ENCODE data around the gene PDYN. TPM values are rescaled to one million over a fixed set of nuclear protein-coding genes. Genes with fewer than 3 reads are reported as not detected.

The PDYN gene
- total RNA-seq, 1 donor from 2014 or later: not detected

- Histone ChIP-seq H3K9me3 (ENCODE audit: control insufficient read depth in 3 of 3, low read length in 3 of 3) (peaks cover 0 to 5% (median 4%) of the 10 kb centered on the region in 3 donors), H3K27me3 (ENCODE audit: control insufficient read depth in 3 of 3, insufficient read depth in 3 of 3, low read length in 3 of 3) (no peaks in the 10 kb centered on the region), H3K27ac (ENCODE audit: low read depth, low read length) (no peak overlapping the region), H3K4me3 (ENCODE audit: low read length in 3 of 3) (peak overlapping the region in 1 of 3 donors; percentile 6), H3K36me3 (ENCODE audit: control insufficient read depth in 3 of 3, insufficient read depth in 3 of 3, low read length in 3 of 3) (peaks cover 0 to 2% (median 2%) of the 10 kb centered on the region in 3 donors), H3K4me1 (ENCODE audit: control insufficient read depth in 3 of 3, insufficient read depth in 3 of 3, low read length in 3 of 3) (peaks cover 36 to 59% (median 42%) of the 10 kb centered on the region in 3 donors), H3K9ac (ENCODE audit: low read depth in 1 of 3, low read length in 3 of 3) (no peak overlapping the region)
Measured at GRCh38 chr20:1938464-1939269, 55.2 kb downstream of the PDYN start.

GRCh38 chr20:1937316-1937976 is 56.4 kb downstream of the PDYN start:
- Histone ChIP-seq H3K9ac (ENCODE audit: low read depth in 1 of 3, low read length in 3 of 3) (no peak overlapping the region), H3K36me3 (ENCODE audit: control insufficient read depth in 3 of 3, insufficient read depth in 3 of 3, low read length in 3 of 3) (peaks cover 0 to 2% (median 2%) of the 10 kb centered on the region in 3 donors), H3K27me3 (ENCODE audit: control insufficient read depth in 3 of 3, insufficient read depth in 3 of 3, low read length in 3 of 3) (no peaks in the 10 kb centered on the region), H3K4me3 (ENCODE audit: low read length in 3 of 3) (no peak overlapping the region), H3K4me1 (ENCODE audit: control insufficient read depth in 3 of 3, insufficient read depth in 3 of 3, low read length in 3 of 3) (peaks cover 39 to 56% (median 48%) of the 10 kb centered on the region in 3 donors), H3K27ac (ENCODE audit: low read depth, low read length) (no peak overlapping the region), H3K9me3 (ENCODE audit: control insufficient read depth in 3 of 3, low read length in 3 of 3) (peaks cover 0 to 5% (median 4%) of the 10 kb centered on the region in 3 donors)

GRCh38 chr20:1935696-1936366 is 58.0 kb downstream of the PDYN start:
- Histone ChIP-seq H3K27ac (ENCODE audit: low read depth, low read length) (no peak overlapping the region), H3K4me1 (ENCODE audit: control insufficient read depth in 3 of 3, insufficient read depth in 3 of 3, low read length in 3 of 3) (peaks cover 31 to 42% (median 39%) of the 10 kb centered on the region in 3 donors), H3K36me3 (ENCODE audit: control insufficient read depth in 3 of 3, insufficient read depth in 3 of 3, low read length in 3 of 3) (peaks cover 0 to 2% (median 2%) of the 10 kb centered on the region in 3 donors), H3K9me3 (ENCODE audit: control insufficient read depth in 3 of 3, low read length in 3 of 3) (peaks cover 0 to 5% (median 4%) of the 10 kb centered on the region in 3 donors), H3K27me3 (ENCODE audit: control insufficient read depth in 3 of 3, insufficient read depth in 3 of 3, low read length in 3 of 3) (no peaks in the 10 kb centered on the region), H3K9ac (ENCODE audit: low read depth in 1 of 3, low read length in 3 of 3) (peak overlapping the region in 1 of 3 donors; percentile 9), H3K4me3 (ENCODE audit: low read length in 3 of 3) (peak overlapping the region in 1 of 3 donors; percentile 23)

- Histone ChIP-seq H3K9ac (ENCODE audit: low read depth in 1 of 3, low read length in 3 of 3) (no peak overlapping the region), H3K27ac (ENCODE audit: low read depth, low read length) (no peak overlapping the region), H3K9me3 (ENCODE audit: control insufficient read depth in 3 of 3, low read length in 3 of 3) (peaks cover 0 to 5% (median 4%) of the 10 kb centered on the region in 3 donors), H3K4me1 (ENCODE audit: control insufficient read depth in 3 of 3, insufficient read depth in 3 of 3, low read length in 3 of 3) (peaks cover 25 to 37% (median 36%) of the 10 kb centered on the region in 3 donors), H3K4me3 (ENCODE audit: low read length in 3 of 3) (no peak overlapping the region), H3K36me3 (ENCODE audit: control insufficient read depth in 3 of 3, insufficient read depth in 3 of 3, low read length in 3 of 3) (peaks cover 0 to 2% (median 2%) of the 10 kb centered on the region in 3 donors), H3K27me3 (ENCODE audit: control insufficient read depth in 3 of 3, insufficient read depth in 3 of 3, low read length in 3 of 3) (no peaks in the 10 kb centered on the region)
Measured at GRCh38 chr20:1934721-1935573, 58.9 kb downstream of the PDYN start.

DNA sequence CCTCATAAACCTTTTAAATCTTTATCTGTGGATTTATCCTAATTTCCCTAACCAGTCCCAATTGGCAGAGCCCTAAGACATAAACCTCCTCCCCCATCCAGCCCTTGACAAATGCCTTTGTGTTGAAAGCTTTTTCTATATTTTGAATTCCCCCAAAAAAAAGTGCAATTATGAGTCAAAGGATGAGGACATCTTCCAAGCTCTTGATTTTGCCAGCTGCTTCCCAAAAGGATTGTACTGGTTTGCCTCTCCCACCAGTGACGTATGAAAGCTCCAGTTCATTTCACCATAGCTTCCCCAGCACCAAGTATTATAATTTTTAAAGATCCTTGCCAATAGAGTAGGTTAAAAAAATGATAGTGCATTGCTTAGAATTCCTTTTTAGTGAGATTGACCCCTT is 59.7 kb downstream of the PDYN start:
- H3K27me3 ChIP-seq (ENCODE audit: control insufficient read depth in 3 of 3, insufficient read depth in 3 of 3, low read length in 3 of 3): no peaks in the 10 kb centered on the region
- H3K9me3 ChIP-seq (ENCODE audit: control insufficient read depth in 3 of 3, low read length in 3 of 3): peaks cover 0 to 5% (median 4%) of the 10 kb centered on the region in 3 donors
- no peak overlapping the region for H3K4me3 ChIP-seq (ENCODE audit: low read length in 3 of 3)
- peaks cover 21 to 31% (median 30%) of the 10 kb centered on the region in 3 donors for H3K4me1 ChIP-seq (ENCODE audit: control insufficient read depth in 3 of 3, insufficient read depth in 3 of 3, low read length in 3 of 3)
- H3K27ac ChIP-seq (ENCODE audit: low read depth, low read length): no peak overlapping the region
- no peak overlapping the region for H3K9ac ChIP-seq (ENCODE audit: low read depth in 1 of 3, low read length in 3 of 3)
- H3K36me3 ChIP-seq (ENCODE audit: control insufficient read depth in 3 of 3, insufficient read depth in 3 of 3, low read length in 3 of 3): peaks cover 0 to 2% (median 2%) of the 10 kb centered on the region in 3 donors

DNA sequence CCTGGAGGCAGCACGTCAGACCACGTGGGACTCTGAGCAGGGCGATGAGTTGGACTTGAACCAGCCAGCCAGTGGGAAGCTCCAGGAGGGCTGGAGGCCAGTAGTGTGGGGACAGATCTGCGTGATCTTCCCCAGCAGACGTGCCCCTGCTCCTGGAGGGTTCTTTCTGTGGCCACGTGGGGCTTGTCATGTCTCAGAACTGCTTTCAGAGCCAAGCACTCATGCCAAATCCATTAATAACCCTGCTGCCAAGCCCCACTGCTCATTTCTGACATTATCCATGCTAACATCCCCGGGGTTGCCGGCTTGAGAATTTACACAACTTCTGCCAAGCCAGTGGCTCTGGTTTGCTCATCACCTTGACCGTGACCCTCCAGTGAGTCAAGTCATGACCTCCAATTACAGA is 60.4 kb downstream of the PDYN start:
- H3K36me3 ChIP-seq (ENCODE audit: control insufficient read depth in 3 of 3, insufficient read depth in 3 of 3, low read length in 3 of 3): peaks cover 0 to 2% (median 2%) of the 10 kb centered on the region in 3 donors
- H3K27ac ChIP-seq (ENCODE audit: low read depth, low read length): no peak overlapping the region

GRCh38 chr20:1932971-1933370 is 60.9 kb downstream of the PDYN start:
- Histone ChIP-seq H3K9me3 (ENCODE audit: control insufficient read depth in 3 of 3, low read length in 3 of 3) (peaks cover 0 to 5% (median 4%) of the 10 kb centered on the region in 3 donors), H3K36me3 (ENCODE audit: control insufficient read depth in 3 of 3, insufficient read depth in 3 of 3, low read length in 3 of 3) (peaks cover 0 to 2% (median 2%) of the 10 kb centered on the region in 3 donors), H3K4me1 (ENCODE audit: control insufficient read depth in 3 of 3, insufficient read depth in 3 of 3, low read length in 3 of 3) (peaks cover 21 to 27% (median 21%) of the 10 kb centered on the region in 3 donors), H3K9ac (ENCODE audit: low read depth in 1 of 3, low read length in 3 of 3) (no peak overlapping the region), H3K27ac (ENCODE audit: low read depth, low read length) (no peak overlapping the region), H3K4me3 (ENCODE audit: low read length in 3 of 3) (no peak overlapping the region), H3K27me3 (ENCODE audit: control insufficient read depth in 3 of 3, insufficient read depth in 3 of 3, low read length in 3 of 3) (no peaks in the 10 kb centered on the region)

More for the DNA sequence above, 60.4 kb downstream of the PDYN start:
- H3K4me1 ChIP-seq (ENCODE audit: control insufficient read depth in 3 of 3, insufficient read depth in 3 of 3, low read length in 3 of 3): peaks cover 20 to 27% (median 23%) of the 10 kb centered on the region in 3 donors
- peaks cover 0 to 5% (median 4%) of the 10 kb centered on the region in 3 donors for H3K9me3 ChIP-seq (ENCODE audit: control insufficient read depth in 3 of 3, low read length in 3 of 3)
- H3K9ac ChIP-seq (ENCODE audit: low read depth in 1 of 3, low read length in 3 of 3): peak overlapping the region in 1 of 3 donors; percentile 38
- no peak overlapping the region for H3K4me3 ChIP-seq (ENCODE audit: low read length in 3 of 3)
- H3K27me3 ChIP-seq (ENCODE audit: control insufficient read depth in 3 of 3, insufficient read depth in 3 of 3, low read length in 3 of 3): no peaks in the 10 kb centered on the region

- H3K36me3 ChIP-seq (ENCODE audit: control insufficient read depth in 3 of 3, insufficient read depth in 3 of 3, low read length in 3 of 3): peaks cover 0 to 2% (median 2%) of the 10 kb centered on the region in 3 donors
- H3K4me1 ChIP-seq (ENCODE audit: control insufficient read depth in 3 of 3, insufficient read depth in 3 of 3, low read length in 3 of 3): peaks cover 21 to 26% (median 21%) of the 10 kb centered on the region in 3 donors
Measured at GRCh38 chr20:1931830-1932229, 62.0 kb downstream of the PDYN start.

DNA sequence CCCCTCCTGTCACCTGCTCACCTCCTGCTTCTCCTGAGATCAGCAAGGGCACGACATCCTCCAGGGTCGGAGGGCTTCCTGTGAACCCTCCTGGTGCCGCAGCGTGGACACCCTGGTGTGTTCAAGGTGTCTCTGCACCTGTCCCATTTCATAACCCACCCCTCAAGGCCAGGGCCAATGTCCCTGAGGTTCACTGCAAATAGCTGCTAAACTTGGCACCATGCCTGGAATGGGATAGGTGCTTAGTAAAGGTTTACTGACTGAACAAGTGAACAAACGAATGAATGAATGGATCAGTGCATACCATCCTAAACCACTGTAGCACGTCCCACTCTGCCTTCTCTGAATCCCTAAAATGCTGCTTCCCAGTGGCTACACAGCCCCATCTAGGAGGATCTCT is 63.7 kb downstream of the PDYN start:
- Histone ChIP-seq H3K9me3 (ENCODE audit: control insufficient read depth in 3 of 3, low read length in 3 of 3) (peaks cover 0 to 4% (median 4%) of the 10 kb centered on the region in 3 donors), H3K27me3 (ENCODE audit: control insufficient read depth in 3 of 3, insufficient read depth in 3 of 3, low read length in 3 of 3) (no peaks in the 10 kb centered on the region), H3K4me1 (ENCODE audit: control insufficient read depth in 3 of 3, insufficient read depth in 3 of 3, low read length in 3 of 3) (peaks cover 14 to 16% (median 15%) of the 10 kb centered on the region in 3 donors), H3K4me3 (ENCODE audit: low read length in 3 of 3) (no peak overlapping the region), H3K9ac (ENCODE audit: low read depth in 1 of 3, low read length in 3 of 3) (no peak overlapping the region), H3K27ac (ENCODE audit: low read depth, low read length) (no peak overlapping the region), H3K36me3 (ENCODE audit: control insufficient read depth in 3 of 3, insufficient read depth in 3 of 3, low read length in 3 of 3) (peaks cover 0 to 5% (median 2%) of the 10 kb centered on the region in 3 donors)

More at GRCh38 chr20:1931830-1932229, 62.0 kb downstream of the PDYN start:
- Histone ChIP-seq H3K9me3 (ENCODE audit: control insufficient read depth in 3 of 3, low read length in 3 of 3) (peaks cover 0 to 5% (median 4%) of the 10 kb centered on the region in 3 donors), H3K27me3 (ENCODE audit: control insufficient read depth in 3 of 3, insufficient read depth in 3 of 3, low read length in 3 of 3) (no peaks in the 10 kb centered on the region), H3K4me3 (ENCODE audit: low read length in 3 of 3) (no peak overlapping the region), H3K27ac (ENCODE audit: low read depth, low read length) (no peak overlapping the region), H3K9ac (ENCODE audit: low read depth in 1 of 3, low read length in 3 of 3) (no peak overlapping the region)

Data from skeletal muscle tissue (tissue), 4 donors.